ENCODE results near the gene TNFAIP8. TPM values are rescaled to one million over a fixed set of nuclear protein-coding genes. Genes with fewer than 3 reads are reported as not detected.
A peak's percentile ranks its signal among the peaks of the same experiment; 100 is the strongest.

The TNFAIP8 gene
- total and polyA plus RNA-seq, 10 of the 15 experiments (the other 5 are each of a cell fraction or from before 2014, with no cell fraction given), result 124 to 324 (median 177) TPM

DNA sequence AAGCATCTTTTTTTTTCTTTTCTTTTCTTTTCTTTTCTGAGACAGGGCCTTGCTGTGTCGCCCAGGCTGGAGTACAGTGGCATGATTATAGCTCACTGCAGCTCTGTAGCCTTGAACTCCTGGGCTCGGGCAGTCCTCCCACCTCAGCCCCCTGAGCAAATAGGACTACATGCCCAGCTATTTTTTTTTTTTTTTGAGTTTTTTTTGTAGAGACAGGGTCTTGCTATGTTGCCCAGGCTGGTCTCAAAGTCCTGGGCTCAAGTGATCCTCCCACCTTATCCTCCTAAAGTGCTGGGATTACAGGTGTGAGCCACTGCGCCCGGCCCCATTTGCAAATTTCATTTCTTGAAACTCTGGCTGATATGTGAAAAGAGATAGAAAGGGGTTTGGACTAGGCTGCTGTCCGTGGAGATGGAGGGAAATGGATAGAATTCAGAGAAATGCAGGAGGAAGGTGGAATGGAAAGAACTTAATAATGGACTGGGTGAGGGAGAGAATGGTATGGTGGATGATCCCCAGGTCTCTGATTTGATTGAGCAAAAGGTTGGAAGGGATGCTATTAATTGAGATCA lies 32.9 kb downstream of the TNFAIP8 start:
- ChIA-PET POLR2A (interaction anchor here (1.2 to 1.9 kb wide), 5 partner anchors 9 to 48 kb away, joined by 4 to 8 read pairs (median 6); no protein-coding TSS in a partner anchor), SMC1A (ENCODE audit: uncharacterized antibody, unreplicated experiment) (interaction anchor here (0.7 to 26.7 kb wide), 9 partner anchors 10 to 255 kb away, joined by 3 to 583 read pairs (median 4); no protein-coding TSS in a partner anchor), CTCF (interaction anchor here (0.7 to 1.8 kb wide), 3 partner anchors 16 to 36 kb away, joined by 3 to 6 read pairs (median 4); no protein-coding TSS in a partner anchor), RAD21 (ENCODE audit: unreplicated experiment) (interaction anchor here (0.8 to 2.0 kb wide), 6 partner anchors 8 to 52 kb away, joined by 3 to 12 read pairs (median 4); no protein-coding TSS in a partner anchor)
- BruUV-seq (replicated peaks), result no TSS peak
- in situ Hi-C loops (cut with MboI), result no loop called here
- Histone ChIP-seq H3K9me3 (replicated peaks; ENCODE audit: control insufficient read depth, insufficient read depth, low read length) (no peaks in the 10 kb centered on the region), H3K27ac (ENCODE audit: control insufficient read depth, insufficient read depth) (peak overlapping the region; percentile 33), H2AFZ (ENCODE audit: control insufficient read depth, low read depth, low read length) (no peak overlapping the region), H4K20me1 (ENCODE audit: control insufficient read depth, insufficient read depth) (peaks cover 6% of the 10 kb centered on the region; the same call in 1 of the 2 replicates), H3K79me2 (ENCODE audit: control insufficient read depth, insufficient read depth, low read length) (peaks cover 99% of the 10 kb centered on the region), H3K36me3 (ENCODE audit: control insufficient read depth in 2 of 2, insufficient read depth in 2 of 2, low read length in 1 of 2) (peaks cover 6 to 25% of the 10 kb centered on the region in 2 experiments), H3K9ac (ENCODE audit: control insufficient read depth, insufficient read depth, low read length) (no peak overlapping the region), H3K27me3 (replicated peaks in 1 of 2; ENCODE audit: control insufficient read depth in 2 of 2, insufficient read depth in 2 of 2, low read length in 1 of 2) (no peaks in the 10 kb centered on the region), H3K4me3 (peak overlapping the region; percentile 48; the same call in 1 of the 2 replicates), H3K4me1 (ENCODE audit: control insufficient read depth, insufficient read depth, low read length) (peaks cover 57% of the 10 kb centered on the region), H3K4me2 (ENCODE audit: control insufficient read depth, insufficient read depth) (peak overlapping the region; percentile 77)
- intact Hi-C loops (cut with micrococcal nuclease; ENCODE audit: unreplicated experiment), result no loop called here
- WGBS (ENCODE audit: insufficient coverage, insufficient replicate concordance, low lambda C conversion rate, missing lambda C conversion rate), result 57% methylated on average over 5 of the region's 5 CpGs
- FAIRE-seq, result no peak
- peak; percentile 4; the same call in 1 of the 3 replicates for ATAC-seq
- DNase-seq (ENCODE audit: low read depth, low spot score), result no peak
- TF ChIP-seq SUZ12 (IDR thresholded peaks at IDR 0.05; ENCODE audit: unreplicated experiment) (no peak), MYC (IDR thresholded peaks at IDR 0.05; ENCODE audit: insufficient read depth, insufficient read length, insufficient replicate concordance, low read length, severe bottlenecking) (no peak), NFYB (IDR thresholded peaks at IDR 0.05; ENCODE audit: insufficient read depth, low read depth, low read length) (no peak), TCF12 (IDR thresholded peaks at IDR 0.05; ENCODE audit: low read depth, low read length) (no peak), NR2C2 (IDR thresholded peaks at IDR 0.05; ENCODE audit: borderline replicate concordance, control insufficient read depth, insufficient read length, low read depth) (no peak), EZH2 (IDR thresholded peaks at IDR 0.05; ENCODE audit: borderline replicate concordance, control insufficient read depth, low read depth, low read length) (no peak)
- TF ChIP-seq, protein P1, sequence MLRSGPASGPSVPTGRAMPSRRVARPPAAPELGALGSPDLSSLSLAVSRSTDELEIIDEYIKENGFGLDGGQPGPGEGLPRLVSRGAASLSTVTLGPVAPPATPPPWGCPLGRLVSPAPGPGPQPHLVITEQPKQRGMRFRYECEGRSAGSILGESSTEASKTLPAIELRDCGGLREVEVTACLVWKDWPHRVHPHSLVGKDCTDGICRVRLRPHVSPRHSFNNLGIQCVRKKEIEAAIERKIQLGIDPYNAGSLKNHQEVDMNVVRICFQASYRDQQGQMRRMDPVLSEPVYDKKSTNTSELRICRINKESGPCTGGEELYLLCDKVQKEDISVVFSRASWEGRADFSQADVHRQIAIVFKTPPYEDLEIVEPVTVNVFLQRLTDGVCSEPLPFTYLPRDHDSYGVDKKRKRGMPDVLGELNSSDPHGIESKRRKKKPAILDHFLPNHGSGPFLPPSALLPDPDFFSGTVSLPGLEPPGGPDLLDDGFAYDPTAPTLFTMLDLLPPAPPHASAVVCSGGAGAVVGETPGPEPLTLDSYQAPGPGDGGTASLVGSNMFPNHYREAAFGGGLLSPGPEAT (IDR thresholded peaks at IDR 0.05; ENCODE audit: low read depth), result no peak
- TF ChIP-seq, protein P2, sequence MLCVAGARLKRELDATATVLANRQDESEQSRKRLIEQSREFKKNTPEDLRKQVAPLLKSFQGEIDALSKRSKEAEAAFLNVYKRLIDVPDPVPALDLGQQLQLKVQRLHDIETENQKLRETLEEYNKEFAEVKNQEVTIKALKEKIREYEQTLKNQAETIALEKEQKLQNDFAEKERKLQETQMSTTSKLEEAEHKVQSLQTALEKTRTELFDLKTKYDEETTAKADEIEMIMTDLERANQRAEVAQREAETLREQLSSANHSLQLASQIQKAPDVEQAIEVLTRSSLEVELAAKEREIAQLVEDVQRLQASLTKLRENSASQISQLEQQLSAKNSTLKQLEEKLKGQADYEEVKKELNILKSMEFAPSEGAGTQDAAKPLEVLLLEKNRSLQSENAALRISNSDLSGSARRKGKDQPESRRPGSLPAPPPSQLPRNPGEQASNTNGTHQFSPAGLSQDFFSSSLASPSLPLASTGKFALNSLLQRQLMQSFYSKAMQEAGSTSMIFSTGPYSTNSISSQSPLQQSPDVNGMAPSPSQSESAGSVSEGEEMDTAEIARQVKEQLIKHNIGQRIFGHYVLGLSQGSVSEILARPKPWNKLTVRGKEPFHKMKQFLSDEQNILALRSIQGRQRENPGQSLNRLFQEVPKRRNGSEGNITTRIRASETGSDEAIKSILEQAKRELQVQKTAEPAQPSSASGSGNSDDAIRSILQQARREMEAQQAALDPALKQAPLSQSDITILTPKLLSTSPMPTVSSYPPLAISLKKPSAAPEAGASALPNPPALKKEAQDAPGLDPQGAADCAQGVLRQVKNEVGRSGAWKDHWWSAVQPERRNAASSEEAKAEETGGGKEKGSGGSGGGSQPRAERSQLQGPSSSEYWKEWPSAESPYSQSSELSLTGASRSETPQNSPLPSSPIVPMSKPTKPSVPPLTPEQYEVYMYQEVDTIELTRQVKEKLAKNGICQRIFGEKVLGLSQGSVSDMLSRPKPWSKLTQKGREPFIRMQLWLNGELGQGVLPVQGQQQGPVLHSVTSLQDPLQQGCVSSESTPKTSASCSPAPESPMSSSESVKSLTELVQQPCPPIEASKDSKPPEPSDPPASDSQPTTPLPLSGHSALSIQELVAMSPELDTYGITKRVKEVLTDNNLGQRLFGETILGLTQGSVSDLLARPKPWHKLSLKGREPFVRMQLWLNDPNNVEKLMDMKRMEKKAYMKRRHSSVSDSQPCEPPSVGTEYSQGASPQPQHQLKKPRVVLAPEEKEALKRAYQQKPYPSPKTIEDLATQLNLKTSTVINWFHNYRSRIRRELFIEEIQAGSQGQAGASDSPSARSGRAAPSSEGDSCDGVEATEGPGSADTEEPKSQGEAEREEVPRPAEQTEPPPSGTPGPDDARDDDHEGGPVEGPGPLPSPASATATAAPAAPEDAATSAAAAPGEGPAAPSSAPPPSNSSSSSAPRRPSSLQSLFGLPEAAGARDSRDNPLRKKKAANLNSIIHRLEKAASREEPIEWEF (IDR thresholded peaks at IDR 0.05; ENCODE audit: insufficient replicate concordance, low read depth, low read length), result no peak
- TF ChIP-seq, protein P3, sequence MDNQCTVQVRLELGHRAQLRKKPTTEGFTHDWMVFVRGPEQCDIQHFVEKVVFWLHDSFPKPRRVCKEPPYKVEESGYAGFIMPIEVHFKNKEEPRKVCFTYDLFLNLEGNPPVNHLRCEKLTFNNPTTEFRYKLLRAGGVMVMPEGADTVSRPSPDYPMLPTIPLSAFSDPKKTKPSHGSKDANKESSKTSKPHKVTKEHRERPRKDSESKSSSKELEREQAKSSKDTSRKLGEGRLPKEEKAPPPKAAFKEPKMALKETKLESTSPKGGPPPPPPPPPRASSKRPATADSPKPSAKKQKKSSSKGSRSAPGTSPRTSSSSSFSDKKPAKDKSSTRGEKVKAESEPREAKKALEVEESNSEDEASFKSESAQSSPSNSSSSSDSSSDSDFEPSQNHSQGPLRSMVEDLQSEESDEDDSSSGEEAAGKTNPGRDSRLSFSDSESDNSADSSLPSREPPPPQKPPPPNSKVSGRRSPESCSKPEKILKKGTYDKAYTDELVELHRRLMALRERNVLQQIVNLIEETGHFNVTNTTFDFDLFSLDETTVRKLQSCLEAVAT (IDR thresholded peaks at IDR 0.05), result no peak
- TF ChIP-seq, protein P4, sequence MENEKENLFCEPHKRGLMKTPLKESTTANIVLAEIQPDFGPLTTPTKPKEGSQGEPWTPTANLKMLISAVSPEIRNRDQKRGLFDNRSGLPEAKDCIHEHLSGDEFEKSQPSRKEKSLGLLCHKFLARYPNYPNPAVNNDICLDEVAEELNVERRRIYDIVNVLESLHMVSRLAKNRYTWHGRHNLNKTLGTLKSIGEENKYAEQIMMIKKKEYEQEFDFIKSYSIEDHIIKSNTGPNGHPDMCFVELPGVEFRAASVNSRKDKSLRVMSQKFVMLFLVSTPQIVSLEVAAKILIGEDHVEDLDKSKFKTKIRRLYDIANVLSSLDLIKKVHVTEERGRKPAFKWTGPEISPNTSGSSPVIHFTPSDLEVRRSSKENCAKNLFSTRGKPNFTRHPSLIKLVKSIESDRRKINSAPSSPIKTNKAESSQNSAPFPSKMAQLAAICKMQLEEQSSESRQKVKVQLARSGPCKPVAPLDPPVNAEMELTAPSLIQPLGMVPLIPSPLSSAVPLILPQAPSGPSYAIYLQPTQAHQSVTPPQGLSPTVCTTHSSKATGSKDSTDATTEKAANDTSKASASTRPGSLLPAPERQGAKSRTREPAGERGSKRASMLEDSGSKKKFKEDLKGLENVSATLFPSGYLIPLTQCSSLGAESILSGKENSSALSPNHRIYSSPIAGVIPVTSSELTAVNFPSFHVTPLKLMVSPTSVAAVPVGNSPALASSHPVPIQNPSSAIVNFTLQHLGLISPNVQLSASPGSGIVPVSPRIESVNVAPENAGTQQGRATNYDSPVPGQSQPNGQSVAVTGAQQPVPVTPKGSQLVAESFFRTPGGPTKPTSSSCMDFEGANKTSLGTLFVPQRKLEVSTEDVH (IDR thresholded peaks at IDR 0.05; ENCODE audit: low read depth, partially characterized antibody), result no peak

Data from GM12878 (cell line).